ENCODE results near the gene GABARAP. TPM values are rescaled to one million over a fixed set of nuclear protein-coding genes. Genes with fewer than 3 reads are reported as not detected.
"Not testable (repeated sequence)": the region's sequence is repeated elsewhere in the genome, so short reads cannot be mapped to it uniquely, and the experiment has no call there.

Gene GABARAP
- total RNA-seq, 1 donor from 2014 or later: 147 TPM

GRCh38 chr17:7256766-7257456 lies 14.7 kb upstream of the GABARAP start:
- intact Hi-C loops (cut with micrococcal nuclease): no loop called here
- Mint-ChIP-seq H3K9me3 (no peaks in the 10 kb centered on the region), H3K4me3 (ENCODE audit: low read depth) (no peak overlapping the region), H3K4me1 (ENCODE audit: low read depth) (peaks cover 18% of the 10 kb centered on the region), H3K27me3 (ENCODE audit: low read depth) (peaks cover 3% of the 10 kb centered on the region), H3K36me3 (ENCODE audit: low read depth) (peaks cover 53% of the 10 kb centered on the region), H3K27ac (no peak overlapping the region)
- no peak for DNase-seq (ENCODE audit: low spot score)

GRCh38 chr17:7254511-7254910 lies 12.3 kb upstream of the GABARAP start:
- H3K4me1 Mint-ChIP-seq (ENCODE audit: low read depth): peaks cover 24% of the 10 kb centered on the region
- H3K9me3 Mint-ChIP-seq: no peaks in the 10 kb centered on the region
- H3K27me3 Mint-ChIP-seq (ENCODE audit: low read depth): no peaks in the 10 kb centered on the region
- no peak overlapping the region for H3K27ac Mint-ChIP-seq
- H3K36me3 Mint-ChIP-seq (ENCODE audit: low read depth): peaks cover 63% of the 10 kb centered on the region
- no peak overlapping the region for H3K4me3 Mint-ChIP-seq (ENCODE audit: low read depth)
- intact Hi-C loops (cut with micrococcal nuclease): no loop called here
- no peak for DNase-seq (ENCODE audit: low spot score)

GRCh38 chr17:7253082-7253481 lies 10.8 kb upstream of the GABARAP start:
- intact Hi-C loops (cut with micrococcal nuclease): loop anchor here (2.0 kb wide), 1 partner anchor 44 kb away; no protein-coding TSS in a partner anchor
- peaks cover 55% of the 10 kb centered on the region for H3K36me3 Mint-ChIP-seq (ENCODE audit: low read depth)
- no peaks in the 10 kb centered on the region for H3K9me3 Mint-ChIP-seq
- peak overlapping the region; percentile 98 for H3K27ac Mint-ChIP-seq
- peak overlapping the region; percentile 92 for H3K4me3 Mint-ChIP-seq (ENCODE audit: low read depth)
- peaks cover 33% of the 10 kb centered on the region for H3K4me1 Mint-ChIP-seq (ENCODE audit: low read depth)
- no peaks in the 10 kb centered on the region for H3K27me3 Mint-ChIP-seq (ENCODE audit: low read depth)
- DNase-seq (ENCODE audit: low spot score): no peak

GRCh38 chr17:7252176-7253043 lies 10.2 kb upstream of the GABARAP start, which contains the start of gene ELP5:
ELP5 (plus strand) TSS chr17:7252215; CDS start chr17:7252551, 336 bp downstream.
- intact Hi-C loops (cut with micrococcal nuclease): loop anchor here (1.0 to 2.0 kb wide), 5 partner anchors 10 to 231 kb away; partner anchors contain the start of genes EIF5A, GABARAP and SLC2A4
- Mint-ChIP-seq H3K9me3 (no peaks in the 10 kb centered on the region), H3K36me3 (ENCODE audit: low read depth) (peaks cover 54% of the 10 kb centered on the region), H3K4me3 (ENCODE audit: low read depth) (peak within 1 kb of the TSS; percentile 92), H3K27me3 (ENCODE audit: low read depth) (no peaks in the 10 kb centered on the region), H3K4me1 (ENCODE audit: low read depth) (peaks cover 33% of the 10 kb centered on the region), H3K27ac (peak within 1 kb of the TSS; percentile 98)
- DNase-seq (ENCODE audit: low spot score): peak; percentile 88

- Mint-ChIP-seq H3K4me3 (ENCODE audit: low read depth) (peak within 1 kb of the TSS; percentile 92), H3K27me3 (ENCODE audit: low read depth) (no peaks in the 10 kb centered on the region), H3K9me3 (no peaks in the 10 kb centered on the region), H3K4me1 (ENCODE audit: low read depth) (peaks cover 33% of the 10 kb centered on the region), H3K36me3 (ENCODE audit: low read depth) (peaks cover 52% of the 10 kb centered on the region), H3K27ac (peak within 1 kb of the TSS; percentile 98)
- intact Hi-C loops (cut with micrococcal nuclease): loop anchor here (1.0 to 2.0 kb wide), 5 partner anchors 9 to 232 kb away; partner anchors contain the start of genes EIF5A, GABARAP and SLC2A4
- peak; percentile 98 for DNase-seq (ENCODE audit: low spot score)
These were observed 9.5 kb upstream of the GABARAP start, which contains the start of gene CTDNEP1 for GRCh38 chr17:7251661-7252175. CTDNEP1 (minus strand) TSS chr17:7251734; CDS start chr17:7251296, 438 bp downstream.

- Mint-ChIP-seq H3K27ac (peak overlapping the region; percentile 87), H3K4me1 (ENCODE audit: low read depth) (peaks cover 36% of the 10 kb centered on the region), H3K36me3 (ENCODE audit: low read depth) (peaks cover 54% of the 10 kb centered on the region), H3K27me3 (ENCODE audit: low read depth) (no peaks in the 10 kb centered on the region), H3K4me3 (ENCODE audit: low read depth) (peak overlapping the region; percentile 92), H3K9me3 (no peaks in the 10 kb centered on the region)
- DNase-seq (ENCODE audit: low spot score): no peak
- intact Hi-C loops (cut with micrococcal nuclease): no loop called here
These were observed 8.7 kb upstream of the GABARAP start for GRCh38 chr17:7250695-7251627.

- Mint-ChIP-seq H3K27me3 (ENCODE audit: low read depth) (no peaks in the 10 kb centered on the region), H3K36me3 (ENCODE audit: low read depth) (peaks cover 56% of the 10 kb centered on the region), H3K4me1 (ENCODE audit: low read depth) (peaks cover 35% of the 10 kb centered on the region), H3K9me3 (no peaks in the 10 kb centered on the region), H3K27ac (no peak overlapping the region), H3K4me3 (ENCODE audit: low read depth) (peak overlapping the region; percentile 92)
- intact Hi-C loops (cut with micrococcal nuclease): no loop called here
- DNase-seq (ENCODE audit: low spot score): no peak
These were observed 7.6 kb upstream of the GABARAP start for GRCh38 chr17:7249830-7250229.

GRCh38 chr17:7249214-7249613 lies 7.0 kb upstream of the GABARAP start:
- no peak for DNase-seq (ENCODE audit: low spot score)
- Mint-ChIP-seq H3K4me3 (ENCODE audit: low read depth) (peak overlapping the region; percentile 92), H3K36me3 (ENCODE audit: low read depth) (peaks cover 56% of the 10 kb centered on the region), H3K27ac (peak overlapping the region; percentile 10), H3K27me3 (ENCODE audit: low read depth) (no peaks in the 10 kb centered on the region), H3K9me3 (no peaks in the 10 kb centered on the region), H3K4me1 (ENCODE audit: low read depth) (peaks cover 31% of the 10 kb centered on the region)
- intact Hi-C loops (cut with micrococcal nuclease): no loop called here

- no peak overlapping the region for H3K27ac Mint-ChIP-seq
- DNase-seq (ENCODE audit: low spot score): no peak
- H3K27me3 Mint-ChIP-seq (ENCODE audit: low read depth): no peaks in the 10 kb centered on the region
- H3K9me3 Mint-ChIP-seq: no peaks in the 10 kb centered on the region
- H3K36me3 Mint-ChIP-seq (ENCODE audit: low read depth): peaks cover 53% of the 10 kb centered on the region
- intact Hi-C loops (cut with micrococcal nuclease): no loop called here
- H3K4me3 Mint-ChIP-seq (ENCODE audit: low read depth): peak overlapping the region; percentile 92
- H3K4me1 Mint-ChIP-seq (ENCODE audit: low read depth): peaks cover 29% of the 10 kb centered on the region
These were observed 6.5 kb upstream of the GABARAP start for GRCh38 chr17:7248796-7249195.

- peaks cover 53% of the 10 kb centered on the region for H3K36me3 Mint-ChIP-seq (ENCODE audit: low read depth)
- peaks cover 30% of the 10 kb centered on the region for H3K4me1 Mint-ChIP-seq (ENCODE audit: low read depth)
- DNase-seq (ENCODE audit: low spot score): no peak
- no peaks in the 10 kb centered on the region for H3K9me3 Mint-ChIP-seq
- intact Hi-C loops (cut with micrococcal nuclease): no loop called here
- no peak overlapping the region for H3K4me3 Mint-ChIP-seq (ENCODE audit: low read depth)
- H3K27ac Mint-ChIP-seq: no peak overlapping the region
- H3K27me3 Mint-ChIP-seq (ENCODE audit: low read depth): no peaks in the 10 kb centered on the region
These were observed 4.5 kb upstream of the GABARAP start for GRCh38 chr17:7246779-7247178.

GRCh38 chr17:7243838-7244237 lies 1.6 kb upstream of the GABARAP start:
- not testable (repeated sequence) for H3K27me3 Mint-ChIP-seq (ENCODE audit: low read depth); H3K4me3 Mint-ChIP-seq (ENCODE audit: low read depth); H3K27ac Mint-ChIP-seq; H3K9me3 Mint-ChIP-seq; DNase-seq (ENCODE audit: low spot score)
- intact Hi-C loops (cut with micrococcal nuclease): loop anchor here (2.0 kb wide), 2 partner anchors 37 to 63 kb away; partner anchors contain the start of genes EIF5A and SLC2A4
- Mint-ChIP-seq H3K36me3 (ENCODE audit: low read depth) (peaks cover 59% of the 10 kb centered on the region), H3K4me1 (ENCODE audit: low read depth) (peaks cover 32% of the 10 kb centered on the region)

- peaks cover 29% of the 10 kb centered on the region for H3K4me1 Mint-ChIP-seq (ENCODE audit: low read depth)
- peak overlapping the region; percentile 28 for H3K27ac Mint-ChIP-seq
- no peaks in the 10 kb centered on the region for H3K27me3 Mint-ChIP-seq (ENCODE audit: low read depth)
- no peak for DNase-seq (ENCODE audit: low spot score)
- peaks cover 59% of the 10 kb centered on the region for H3K36me3 Mint-ChIP-seq (ENCODE audit: low read depth)
- peak overlapping the region; percentile 76 for H3K4me3 Mint-ChIP-seq (ENCODE audit: low read depth)
- H3K9me3 Mint-ChIP-seq: no peaks in the 10 kb centered on the region
- intact Hi-C loops (cut with micrococcal nuclease): loop anchor here (2.0 kb wide), 2 partner anchors 37 to 63 kb away; partner anchors contain the start of genes EIF5A and SLC2A4
These were observed 1.1 kb upstream of the GABARAP start for GRCh38 chr17:7243453-7243729.
